Spleen (tissue), 7 donors: ENCODE measurements around the gene PTPRG.

Source experiments
- CTCF ChIP-seq, 11 experiments: fragments of 200-600 bp in 7 of 11; fragments of 450-650 bp in 4 of 11; sonication (generic) in 4 of 11; IDR thresholded peaks in 8 of 11; conservative IDR thresholded peaks in 3 of 11; 1 replicate in 7 of 11; 2 replicates in 4 of 11; pipeline versions ENCODE4 v1.4.0 to v1.8.0; 2016 to 2021; ENCODE audit warnings: antibody characterized with exemption in 11 of 11, inconsistent platforms in 4 of 11, mild to moderate bottlenecking in 1 of 11
- POLR2A ChIP-seq, 3 donors: fragments of 450-650 bp; IDR thresholded peaks; one replicate each; pipeline ENCODE4 v1.5.1; 2017; ENCODE audit warnings: antibody characterized with exemption in 3 of 3, mild to moderate bottlenecking in 1 of 3
- POLR2AphosphoS5 ChIP-seq, 3 donors: sonication (generic); formaldehyde crosslinking; IDR thresholded peaks; one replicate each; pipeline ENCODE4 v1.5.1; 2017; ENCODE audit warnings: antibody characterized with exemption in 3 of 3
- donor health status: DM: no; HTN: no; CAD: no; lungs with moderate emphysema.
- donor health status: DM: no; HTN: no; CAD: no.
- donor health status: DM: no; HTN: no; CAD: no.

DNA sequence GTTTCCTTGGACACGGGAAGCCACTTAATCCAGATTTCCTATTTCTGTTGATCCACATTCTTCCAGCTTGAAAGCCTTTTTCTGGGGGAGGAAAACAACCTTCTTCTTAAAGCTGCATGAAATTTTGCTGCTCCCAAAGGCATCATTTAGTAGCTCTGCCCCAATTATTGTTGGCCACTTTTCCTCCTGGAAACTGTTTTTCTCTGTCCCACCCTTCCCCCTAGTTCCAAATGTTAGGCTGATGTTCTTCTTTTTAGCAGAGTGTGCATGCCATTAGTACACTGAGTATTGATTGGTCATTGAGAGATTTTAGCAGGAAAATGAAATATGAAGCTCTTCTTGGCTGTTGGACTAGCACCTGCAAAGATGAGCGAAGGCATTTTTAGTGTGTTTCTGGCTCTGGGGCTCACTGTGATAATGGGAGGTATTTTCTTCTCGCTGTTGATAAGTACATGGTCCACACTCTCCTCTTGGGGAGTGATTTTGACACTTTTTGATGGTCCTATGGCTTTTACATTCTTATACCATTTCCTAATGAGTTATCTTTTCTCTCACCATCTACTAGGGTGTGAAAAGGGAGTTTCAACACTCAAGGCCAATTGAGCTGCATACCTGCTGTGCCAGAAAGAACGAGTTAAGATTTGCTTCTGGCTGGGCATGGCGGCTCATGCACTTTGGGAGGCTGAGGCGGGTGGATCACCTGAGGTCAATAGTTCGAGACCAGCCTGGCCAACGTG is 200.5 kb downstream of the PTPRG start:
- TF ChIP-seq POLR2A (IDR thresholded peaks at IDR 0.05): no peak
- no peak for TF ChIP-seq CTCF (IDR thresholded peaks at IDR 0.05 in 8 of 11, conservative IDR thresholded peaks at IDR 0.05 in 3 of 11)
- TF ChIP-seq POLR2AphosphoS5 (IDR thresholded peaks at IDR 0.05): no peak
